LNCAP (cell line): ENCODE results near the gene RAD50.

Experiments
- TF ChIP-seq, protein P1 (sequence below): fragments of 450-650 bp; IDR thresholded peaks from 2 replicates; pipeline ENCODE4 v1.5.1; 2017; ENCODE audit warnings: mild to moderate bottlenecking

RAD50 gene

DNA sequence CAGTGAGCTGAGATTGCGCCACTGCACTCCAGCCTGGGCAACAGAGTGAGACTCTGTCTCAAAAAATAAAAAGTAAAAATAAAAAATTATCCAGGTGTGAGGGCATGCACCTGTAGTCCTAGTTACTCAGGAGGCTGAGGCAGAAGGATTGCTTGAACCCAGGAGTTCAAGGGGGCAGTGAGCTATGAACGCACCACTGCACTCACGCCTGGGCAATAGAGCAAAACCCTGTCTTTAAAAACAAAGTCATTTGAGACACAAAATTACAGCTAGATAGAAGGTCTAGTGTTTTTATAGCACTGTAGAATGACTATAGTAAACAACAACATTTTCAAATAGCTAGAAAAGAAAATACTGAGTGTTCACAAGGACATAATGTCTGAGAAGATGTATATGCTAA is 133.4 kb downstream of the RAD50 start:
- TF ChIP-seq, protein P1, sequence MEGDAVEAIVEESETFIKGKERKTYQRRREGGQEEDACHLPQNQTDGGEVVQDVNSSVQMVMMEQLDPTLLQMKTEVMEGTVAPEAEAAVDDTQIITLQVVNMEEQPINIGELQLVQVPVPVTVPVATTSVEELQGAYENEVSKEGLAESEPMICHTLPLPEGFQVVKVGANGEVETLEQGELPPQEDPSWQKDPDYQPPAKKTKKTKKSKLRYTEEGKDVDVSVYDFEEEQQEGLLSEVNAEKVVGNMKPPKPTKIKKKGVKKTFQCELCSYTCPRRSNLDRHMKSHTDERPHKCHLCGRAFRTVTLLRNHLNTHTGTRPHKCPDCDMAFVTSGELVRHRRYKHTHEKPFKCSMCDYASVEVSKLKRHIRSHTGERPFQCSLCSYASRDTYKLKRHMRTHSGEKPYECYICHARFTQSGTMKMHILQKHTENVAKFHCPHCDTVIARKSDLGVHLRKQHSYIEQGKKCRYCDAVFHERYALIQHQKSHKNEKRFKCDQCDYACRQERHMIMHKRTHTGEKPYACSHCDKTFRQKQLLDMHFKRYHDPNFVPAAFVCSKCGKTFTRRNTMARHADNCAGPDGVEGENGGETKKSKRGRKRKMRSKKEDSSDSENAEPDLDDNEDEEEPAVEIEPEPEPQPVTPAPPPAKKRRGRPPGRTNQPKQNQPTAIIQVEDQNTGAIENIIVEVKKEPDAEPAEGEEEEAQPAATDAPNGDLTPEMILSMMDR = no peak

DNA sequence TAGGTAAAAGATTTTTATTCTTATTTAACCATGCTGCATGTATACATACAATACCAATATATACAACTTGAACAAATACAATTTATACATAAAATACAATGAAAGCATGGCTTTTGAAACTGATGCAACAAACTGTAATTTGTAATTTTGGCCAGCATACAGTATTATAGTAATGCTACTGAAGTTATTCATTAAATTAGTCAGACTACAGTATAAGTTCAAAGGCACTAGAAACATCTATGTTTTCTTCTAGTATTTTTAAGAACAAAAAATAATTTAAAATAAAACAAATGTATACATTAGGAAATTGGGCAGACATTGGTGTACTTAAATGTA is 135.8 kb downstream of the RAD50 start:
- TF ChIP-seq, protein P1 = no peak
